Skeletal muscle tissue (tissue), 4 donors: ENCODE results near the gene SPEN. TPM values are rescaled to one million over a fixed set of nuclear protein-coding genes. Genes with fewer than 3 reads are reported as not detected.
"Not testable (repeated sequence)": the region's sequence is repeated elsewhere in the genome, so short reads cannot be mapped to it uniquely, and the experiment has no call there.

Source experiments
- H3K27ac ChIP-seq: one replicate; pipeline ENCODE4 v1.7.0; 2013; ENCODE audit warnings: mild to moderate bottlenecking, low read depth, low read length, inconsistent platforms
- H3K27me3 ChIP-seq, 3 donors: one replicate each; pipeline ENCODE4 v1.7.0; 2013; ENCODE audit warnings: low read length in 3 of 3; ENCODE audit not compliant: control insufficient read depth in 3 of 3, insufficient read depth in 3 of 3
- H3K36me3 ChIP-seq, 3 donors: one replicate each; pipeline ENCODE4 v1.7.0; 2013; ENCODE audit warnings: low read length in 3 of 3; ENCODE audit not compliant: control insufficient read depth in 3 of 3, insufficient read depth in 3 of 3
- H3K4me1 ChIP-seq, 3 donors: one replicate each; pipeline ENCODE4 v1.7.0; 2013; ENCODE audit warnings: low read length in 3 of 3, mild to moderate bottlenecking in 3 of 3; ENCODE audit not compliant: control insufficient read depth in 3 of 3, insufficient read depth in 3 of 3
- H3K4me3 ChIP-seq, 3 donors: one replicate each; pipeline ENCODE4 v1.7.0; 2013; ENCODE audit warnings: low read length in 3 of 3
- H3K9ac ChIP-seq, 3 donors: one replicate each; pipeline ENCODE4 v1.7.0; 2013; ENCODE audit warnings: low read length in 3 of 3, mild to moderate bottlenecking in 3 of 3, moderate library complexity in 2 of 3, low read depth in 1 of 3
- H3K9me3 ChIP-seq, 3 donors: one replicate each; pipeline ENCODE4 v1.7.0; 2013; ENCODE audit warnings: low read length in 3 of 3; ENCODE audit not compliant: control insufficient read depth in 3 of 3
- total RNA-seq: library from RNA; depleted of rRNA; stranded (reverse); fragments of >200 nt; gene quantifications from one replicate; pipeline ENCODE4 v1.2.3, GENCODE V29; 2014
- donor health status: Osteomylitis.

The SPEN gene
- total RNA-seq, 1 donor from 2014 or later = 21.4 TPM

- Histone ChIP-seq H3K27ac (peak overlapping the region; percentile 100), H3K36me3 (peaks cover 0 to 2% (median 0%) of the 10 kb centered on the region in 3 donors), H3K4me1 (peaks cover 3 to 16% (median 6%) of the 10 kb centered on the region in 3 donors), H3K9ac (peak overlapping the region; percentile 99 to 100 (median 99)), H3K4me3 (peak overlapping the region; percentile 77 to 95 (median 93)), H3K27me3 (no peaks in the 10 kb centered on the region), H3K9me3 (no peaks in the 10 kb centered on the region)
Measured at GRCh38 chr1:15834406-15835204, 12.9 kb upstream of the SPEN start.

GRCh38 chr1:15835205-15835740 lies 12.2 kb upstream of the SPEN start:
- Histone ChIP-seq H3K27me3 (no peaks in the 10 kb centered on the region), H3K4me3 (peak overlapping the region; percentile 77 to 95 (median 93)), H3K4me1 (peaks cover 3 to 16% (median 6%) of the 10 kb centered on the region in 3 donors), H3K9me3 (no peaks in the 10 kb centered on the region), H3K27ac (peak overlapping the region; percentile 100), H3K9ac (peak overlapping the region; percentile 99 to 100 (median 99)), H3K36me3 (peaks cover 0 to 2% (median 0%) of the 10 kb centered on the region in 3 donors)

- H3K36me3 ChIP-seq = peaks cover 0 to 2% (median 0%) of the 10 kb centered on the region in 3 donors
- H3K9me3 ChIP-seq = no peaks in the 10 kb centered on the region
- H3K9ac ChIP-seq = peak overlapping the region; percentile 99 to 100 (median 99)
- H3K27me3 ChIP-seq = no peaks in the 10 kb centered on the region
- H3K4me3 ChIP-seq = peak overlapping the region; percentile 77 to 95 (median 93)
- H3K27ac ChIP-seq = peak overlapping the region; percentile 100
- peaks cover 3 to 16% (median 6%) of the 10 kb centered on the region in 3 donors for H3K4me1 ChIP-seq
Measured at GRCh38 chr1:15835741-15836510, 11.6 kb upstream of the SPEN start.

- H3K27me3 ChIP-seq, H3K9me3 ChIP-seq, H3K36me3 ChIP-seq: not testable (repeated sequence)
- Histone ChIP-seq H3K27ac (peak overlapping the region; percentile 100), H3K4me1 (peaks cover 3 to 16% (median 6%) of the 10 kb centered on the region in 3 donors), H3K4me3 (peak overlapping the region; percentile 77 to 94 (median 92)), H3K9ac (peak overlapping the region; percentile 95 to 100 (median 99))
Measured at GRCh38 chr1:15836511-15836771, 11.1 kb upstream of the SPEN start.

DNA sequence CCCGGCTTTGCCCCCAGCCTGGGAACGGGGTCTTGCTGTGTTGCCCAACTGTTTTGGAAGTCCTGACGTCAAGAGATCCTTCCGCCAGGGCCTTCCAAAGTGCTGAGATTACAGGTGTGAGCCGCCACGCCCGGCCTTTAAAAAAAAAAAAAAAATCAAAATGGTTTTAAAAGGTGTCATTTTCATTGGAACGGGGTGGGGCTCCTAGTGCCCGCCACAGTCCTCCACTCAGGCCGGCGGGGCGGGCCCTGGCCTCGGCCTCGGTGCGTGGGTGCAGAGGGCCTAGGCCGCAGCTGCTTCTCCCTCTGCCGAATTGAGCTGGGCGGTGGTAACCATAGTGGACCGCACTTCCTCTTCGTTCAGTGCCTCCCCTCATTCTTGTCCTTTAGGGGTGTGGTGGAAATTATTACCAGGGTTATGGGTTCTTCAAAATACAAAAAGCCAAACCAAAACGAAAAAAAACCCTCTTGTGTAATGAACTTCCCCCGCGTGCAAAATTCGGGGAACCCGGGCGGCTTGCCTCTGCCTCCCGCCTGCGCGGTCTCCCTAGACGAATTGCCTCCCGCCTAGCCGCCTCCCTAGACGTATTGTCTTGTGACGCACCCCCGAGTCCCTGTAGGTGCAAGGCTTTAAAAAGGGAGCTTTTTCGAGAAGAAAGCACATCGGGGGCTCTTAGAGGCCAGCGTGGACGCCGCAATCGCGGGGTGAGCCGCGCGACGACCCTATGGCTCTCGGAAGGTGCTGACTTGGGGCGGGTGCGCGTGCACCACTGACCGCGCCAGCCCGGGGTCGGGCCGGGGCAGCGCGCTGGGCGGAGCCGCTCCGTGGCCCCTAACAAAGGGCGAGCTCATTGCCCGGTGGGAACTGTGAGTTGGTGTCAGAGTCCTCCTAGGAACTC lies 10.5 kb upstream of the SPEN start:
- no peaks in the 10 kb centered on the region for H3K9me3 ChIP-seq
- peak overlapping the region; percentile 100 for H3K27ac ChIP-seq
- H3K9ac ChIP-seq = peak overlapping the region in 1 of 3 donors; percentile 6
- H3K4me3 ChIP-seq = peak overlapping the region in 2 of 3 donors; percentile 13 to 77
- no peaks in the 10 kb centered on the region for H3K36me3 ChIP-seq
- H3K27me3 ChIP-seq = no peaks in the 10 kb centered on the region
- H3K4me1 ChIP-seq = peaks cover 3 to 16% (median 6%) of the 10 kb centered on the region in 3 donors

- H3K4me1 ChIP-seq = peaks cover 3 to 8% (median 6%) of the 10 kb centered on the region in 3 donors
- H3K36me3 ChIP-seq = no peaks in the 10 kb centered on the region
- no peak overlapping the region for H3K4me3 ChIP-seq
- H3K27ac ChIP-seq = no peak overlapping the region
- H3K27me3 ChIP-seq = no peaks in the 10 kb centered on the region
- no peak overlapping the region for H3K9ac ChIP-seq
- H3K9me3 ChIP-seq = no peaks in the 10 kb centered on the region
Measured at GRCh38 chr1:15837931-15838330, 9.6 kb upstream of the SPEN start.

DNA sequence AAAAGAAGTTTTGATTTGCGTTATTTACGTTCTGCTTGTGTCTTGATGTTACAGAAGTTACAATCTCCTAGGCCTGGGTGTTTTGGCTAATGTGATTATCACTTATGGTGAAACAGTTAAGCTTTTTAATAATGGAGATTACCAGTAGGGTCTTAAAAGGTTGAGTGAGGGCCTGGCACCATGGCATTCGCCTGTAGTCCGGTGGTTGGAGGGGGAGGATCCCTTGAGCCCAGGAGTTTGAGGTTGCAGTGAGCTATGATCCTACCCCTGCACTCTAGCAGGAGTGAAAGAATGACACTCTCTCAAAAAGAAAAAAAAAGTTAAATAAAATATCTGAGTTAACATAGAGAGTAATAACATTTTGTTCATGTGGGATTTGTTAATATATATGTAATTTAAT lies 8.8 kb upstream of the SPEN start:
- no peak overlapping the region for H3K27ac ChIP-seq
- H3K27me3 ChIP-seq = no peaks in the 10 kb centered on the region
- H3K9ac ChIP-seq = no peak overlapping the region
- no peaks in the 10 kb centered on the region for H3K9me3 ChIP-seq
- H3K4me3 ChIP-seq = no peak overlapping the region
- peaks cover 0 to 7% (median 2%) of the 10 kb centered on the region in 3 donors for H3K4me1 ChIP-seq
- no peaks in the 10 kb centered on the region for H3K36me3 ChIP-seq

DNA sequence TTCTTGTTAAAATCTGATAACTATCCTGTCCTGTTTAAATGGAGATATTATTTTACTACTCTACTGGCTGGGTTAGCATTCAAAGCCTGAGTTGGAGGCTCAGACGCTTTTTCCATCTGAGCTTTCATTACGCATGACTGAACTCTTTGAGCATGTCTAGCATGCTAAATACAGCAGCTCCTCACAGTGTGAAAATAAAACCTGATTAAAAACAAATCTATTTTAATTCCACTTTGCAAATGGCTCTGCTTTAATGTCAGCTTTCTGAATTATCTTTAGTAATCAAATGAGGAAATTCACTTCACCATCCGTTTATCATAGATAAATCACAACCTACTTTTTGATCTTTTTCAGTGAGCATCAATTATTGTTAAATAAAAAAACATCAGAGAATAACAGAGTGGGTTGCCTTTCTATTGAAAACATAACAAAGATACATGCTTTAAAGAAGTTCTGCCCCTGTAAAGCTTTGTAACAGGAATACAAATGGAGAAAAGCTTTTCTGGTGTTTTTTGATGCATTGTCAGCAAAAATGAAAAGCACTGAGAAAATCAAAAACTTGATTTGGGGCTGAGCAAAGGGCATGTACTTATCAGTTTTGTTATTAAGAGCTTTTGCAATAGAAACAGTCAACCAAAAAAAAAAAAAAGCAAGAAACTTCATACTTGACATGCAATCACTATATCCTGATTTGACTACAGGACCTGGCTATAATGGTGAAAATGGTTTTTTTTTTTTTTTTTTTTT lies 3.5 kb upstream of the SPEN start:
- H3K4me1 ChIP-seq = peaks cover 5 to 7% (median 6%) of the 10 kb centered on the region in 3 donors
- H3K9ac ChIP-seq = peak overlapping the region in 1 of 3 donors; percentile 20
- H3K4me3 ChIP-seq = no peak overlapping the region
- H3K36me3 ChIP-seq = no peaks in the 10 kb centered on the region
- no peaks in the 10 kb centered on the region for H3K9me3 ChIP-seq
- peak overlapping the region; percentile 41 for H3K27ac ChIP-seq
- H3K27me3 ChIP-seq = no peaks in the 10 kb centered on the region

DNA sequence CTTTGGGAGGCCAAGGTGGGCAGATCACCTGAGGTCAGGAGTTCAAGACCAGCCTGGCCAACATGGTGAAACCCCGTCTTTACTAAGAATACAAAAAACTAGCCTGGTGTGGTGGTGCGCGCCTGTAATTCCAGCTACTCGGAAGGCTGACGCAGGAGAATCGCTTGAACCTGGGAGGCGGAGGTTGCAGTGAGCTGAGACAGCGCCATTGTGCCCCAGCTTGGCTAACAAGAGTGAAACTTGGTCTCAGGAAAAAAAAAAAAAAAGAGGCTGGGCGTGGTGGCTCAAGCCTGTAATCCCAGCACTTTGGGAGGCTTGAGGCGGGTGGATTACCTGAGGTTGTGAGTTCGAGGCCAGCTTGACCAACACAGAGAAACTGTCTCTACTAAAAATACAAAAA lies 1.5 kb upstream of the SPEN start:
- H3K4me1 ChIP-seq = peaks cover 17 to 20% (median 17%) of the 10 kb centered on the region in 3 donors
- H3K27ac ChIP-seq, H3K9me3 ChIP-seq, H3K27me3 ChIP-seq, H3K36me3 ChIP-seq, H3K9ac ChIP-seq, H3K4me3 ChIP-seq: not testable (repeated sequence)
